ENCODE data around the gene SMIM23. TPM values are rescaled to one million over a fixed set of nuclear protein-coding genes. Genes with fewer than 3 reads are reported as not detected.

The SMIM23 gene
- total RNA-seq, 4 donors from 2014 or later: not detected

GRCh38 chr5:171798418-171798817 lies 12.8 kb downstream of the SMIM23 start:
- Histone ChIP-seq H3K9me3 (no peaks in the 10 kb centered on the region), H3K27ac (no peak overlapping the region), H3K36me3 (no peaks in the 10 kb centered on the region), H3K27me3 (peaks cover 19% of the 10 kb centered on the region), H3K4me1 (no peaks in the 10 kb centered on the region), H3K4me3 (no peak overlapping the region)
- 75 to 92% methylated on average over 5 of the region's 8 CpGs for WGBS, 2 donors (ENCODE audit: low coverage in 1 of 2)
- ATAC-seq: no peak
- no peak for TF ChIP-seq EP300 (IDR thresholded peaks at IDR 0.05)
- no peak for TF ChIP-seq CTCF (IDR thresholded peaks at IDR 0.05)
- TF ChIP-seq POLR2A (IDR thresholded peaks at IDR 0.05): no peak
- no peak for TF ChIP-seq POLR2AphosphoS5 (IDR thresholded peaks at IDR 0.05)

GRCh38 chr5:171801839-171802238 lies 16.2 kb downstream of the SMIM23 start:
- no peak overlapping the region for H3K4me3 ChIP-seq
- ATAC-seq: no peak
- H3K9me3 ChIP-seq: no peaks in the 10 kb centered on the region
- WGBS, 2 donors (ENCODE audit: low coverage in 1 of 2): 80 to 88% methylated on average over 1 of the region's 1 CpG
- TF ChIP-seq POLR2AphosphoS5 (IDR thresholded peaks at IDR 0.05): no peak
- no peak for TF ChIP-seq CTCF (IDR thresholded peaks at IDR 0.05)
- no peak for TF ChIP-seq EP300 (IDR thresholded peaks at IDR 0.05)
- TF ChIP-seq POLR2A (IDR thresholded peaks at IDR 0.05): no peak
- no peaks in the 10 kb centered on the region for H3K36me3 ChIP-seq
- no peaks in the 10 kb centered on the region for H3K4me1 ChIP-seq
- H3K27ac ChIP-seq: no peak overlapping the region
- peaks cover 47% of the 10 kb centered on the region for H3K27me3 ChIP-seq

GRCh38 chr5:171805746-171806145 lies 20.1 kb downstream of the SMIM23 start:
- Histone ChIP-seq H3K4me3 (no peak overlapping the region), H3K27me3 (peaks cover 44% of the 10 kb centered on the region), H3K4me1 (no peaks in the 10 kb centered on the region), H3K36me3 (no peaks in the 10 kb centered on the region), H3K9me3 (peaks cover 0 to 12% (median 0%) of the 10 kb centered on the region in 3 donors), H3K27ac (no peak overlapping the region)
- WGBS, 2 donors (ENCODE audit: low coverage in 1 of 2): 73 to 81% methylated on average over 4 of the region's 4 CpGs
- TF ChIP-seq CTCF (IDR thresholded peaks at IDR 0.05): no peak
- no peak for ATAC-seq

GRCh38 chr5:171806976-171807747 lies 21.5 kb downstream of the SMIM23 start:
- H3K36me3 ChIP-seq: no peaks in the 10 kb centered on the region
- no peak for TF ChIP-seq EP300 (IDR thresholded peaks at IDR 0.05)
- no peak for TF ChIP-seq POLR2AphosphoS5 (IDR thresholded peaks at IDR 0.05)
- TF ChIP-seq CTCF (IDR thresholded peaks at IDR 0.05): no peak
- no peak for TF ChIP-seq POLR2A (IDR thresholded peaks at IDR 0.05)
- H3K9me3 ChIP-seq: peaks cover 0 to 26% (median 0%) of the 10 kb centered on the region in 3 donors
- ATAC-seq: no peak
- 11 to 13% methylated on average over 21 of the region's 22 CpGs for WGBS, 2 donors (ENCODE audit: low coverage in 1 of 2)
- H3K4me3 ChIP-seq: no peak overlapping the region
- no peaks in the 10 kb centered on the region for H3K4me1 ChIP-seq
- no peak overlapping the region for H3K27ac ChIP-seq
- peaks cover 38% of the 10 kb centered on the region for H3K27me3 ChIP-seq

GRCh38 chr5:171808453-171808852 lies 22.8 kb downstream of the SMIM23 start:
- H3K36me3 ChIP-seq: no peaks in the 10 kb centered on the region
- ATAC-seq: no peak
- WGBS, 2 donors (ENCODE audit: low coverage in 1 of 2): 80 to 94% methylated on average over 4 of the region's 4 CpGs

More at GRCh38 chr5:171808453-171808852, 22.8 kb downstream of the SMIM23 start:
- no peaks in the 10 kb centered on the region for H3K4me1 ChIP-seq
- H3K27me3 ChIP-seq: peaks cover 37% of the 10 kb centered on the region
- TF ChIP-seq POLR2AphosphoS5 (IDR thresholded peaks at IDR 0.05): no peak
- no peak for TF ChIP-seq EP300 (IDR thresholded peaks at IDR 0.05)
- TF ChIP-seq CTCF (IDR thresholded peaks at IDR 0.05): no peak
- TF ChIP-seq POLR2A (IDR thresholded peaks at IDR 0.05): no peak
- H3K9me3 ChIP-seq: peaks cover 0 to 33% (median 0%) of the 10 kb centered on the region in 3 donors
- H3K27ac ChIP-seq: no peak overlapping the region
- H3K4me3 ChIP-seq: no peak overlapping the region

Measured in gastroesophageal sphincter (tissue), 4 donors.